Uterus (tissue), 2 donors: ENCODE results near the gene MMS22L.

ENCODE experiments used
- POLR2A ChIP-seq, 2 donors: fragments of 450-650 bp; IDR thresholded peaks; one replicate each; pipeline ENCODE4 v1.6.1; 2016; ENCODE audit warnings: antibody characterized with exemption in 2 of 2, mild to moderate bottlenecking in 1 of 2, moderate library complexity in 1 of 2
- TF ChIP-seq, protein P1 (sequence below), 4 experiments: fragments of 200-600 bp in 2 of 4; fragments of 450-650 bp in 2 of 4; sonication (generic) in 2 of 4; IDR thresholded peaks; one replicate each; pipeline ENCODE4 v1.5.1; 2016 to 2019; ENCODE audit warnings: antibody characterized with exemption in 4 of 4, mild to moderate bottlenecking in 2 of 4, moderate library complexity in 1 of 4

GRCh38 chr6:97187951-97188350 lies 95.1 kb downstream of the MMS22L start:
- TF ChIP-seq, protein P1, sequence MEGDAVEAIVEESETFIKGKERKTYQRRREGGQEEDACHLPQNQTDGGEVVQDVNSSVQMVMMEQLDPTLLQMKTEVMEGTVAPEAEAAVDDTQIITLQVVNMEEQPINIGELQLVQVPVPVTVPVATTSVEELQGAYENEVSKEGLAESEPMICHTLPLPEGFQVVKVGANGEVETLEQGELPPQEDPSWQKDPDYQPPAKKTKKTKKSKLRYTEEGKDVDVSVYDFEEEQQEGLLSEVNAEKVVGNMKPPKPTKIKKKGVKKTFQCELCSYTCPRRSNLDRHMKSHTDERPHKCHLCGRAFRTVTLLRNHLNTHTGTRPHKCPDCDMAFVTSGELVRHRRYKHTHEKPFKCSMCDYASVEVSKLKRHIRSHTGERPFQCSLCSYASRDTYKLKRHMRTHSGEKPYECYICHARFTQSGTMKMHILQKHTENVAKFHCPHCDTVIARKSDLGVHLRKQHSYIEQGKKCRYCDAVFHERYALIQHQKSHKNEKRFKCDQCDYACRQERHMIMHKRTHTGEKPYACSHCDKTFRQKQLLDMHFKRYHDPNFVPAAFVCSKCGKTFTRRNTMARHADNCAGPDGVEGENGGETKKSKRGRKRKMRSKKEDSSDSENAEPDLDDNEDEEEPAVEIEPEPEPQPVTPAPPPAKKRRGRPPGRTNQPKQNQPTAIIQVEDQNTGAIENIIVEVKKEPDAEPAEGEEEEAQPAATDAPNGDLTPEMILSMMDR (IDR thresholded peaks at IDR 0.05) = no peak
- TF ChIP-seq POLR2A (IDR thresholded peaks at IDR 0.05) = no peak
